Gastrocnemius medialis (tissue), 4 donors: ENCODE data around the gene BCKDK.

Source experiments
- CTCF ChIP-seq, 5 experiments: fragments of 450-650 bp in 3 of 5; fragments of 200-600 bp in 2 of 5; sonication (generic) in 2 of 5; IDR thresholded peaks in 4 of 5; conservative IDR thresholded peaks in 1 of 5; 1 replicate in 4 of 5; 2 replicates in 1 of 5; pipeline ENCODE4 v1.5.1; 2016 to 2019; ENCODE audit warnings: antibody characterized with exemption in 5 of 5, mild to moderate bottlenecking in 3 of 5, moderate library complexity in 3 of 5
- POLR2A ChIP-seq, 2 donors: fragments of 450-650 bp; IDR thresholded peaks; one replicate each; pipeline ENCODE4 v1.6.1; 2017; ENCODE audit warnings: antibody characterized with exemption in 2 of 2, mild to moderate bottlenecking in 2 of 2, moderate library complexity in 2 of 2

- TF ChIP-seq CTCF (IDR thresholded peaks at IDR 0.05 in 4 of 5, conservative IDR thresholded peaks at IDR 0.05 in 1 of 5) (no peak), POLR2A (IDR thresholded peaks at IDR 0.05) (no peak)
These were observed 24.9 kb downstream of the BCKDK start for GRCh38 chr16:31133046-31133501.
